ENCODE results near the gene PAQR8.

DNA sequence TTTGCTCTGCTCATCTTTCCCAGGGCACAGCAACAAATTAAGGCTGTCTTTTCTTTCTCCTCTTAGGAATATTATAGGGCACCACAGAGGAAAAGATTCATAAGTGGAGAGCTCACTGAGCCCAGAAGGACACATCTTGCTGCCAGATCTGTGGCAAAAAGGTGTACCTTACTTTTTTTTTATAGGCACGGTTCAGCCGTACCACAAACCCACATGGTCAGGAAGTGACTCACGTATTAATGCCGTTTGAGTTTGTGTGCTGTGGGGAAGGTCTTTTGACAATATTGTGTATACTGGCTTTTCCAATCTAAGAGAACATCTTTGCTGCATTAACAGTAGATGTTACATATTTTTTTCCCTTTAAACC lies 28.4 kb downstream of the PAQR8 start:
- TF ChIP-seq EP300 (IDR thresholded peaks at IDR 0.05; ENCODE audit: low read depth) (no peak), POLR2AphosphoS5 (IDR thresholded peaks at IDR 0.05) (peak in 2 of 3 donors; percentile 4 to 24), POLR2A (IDR thresholded peaks at IDR 0.05) (no peak)
- TF ChIP-seq, protein P1, sequence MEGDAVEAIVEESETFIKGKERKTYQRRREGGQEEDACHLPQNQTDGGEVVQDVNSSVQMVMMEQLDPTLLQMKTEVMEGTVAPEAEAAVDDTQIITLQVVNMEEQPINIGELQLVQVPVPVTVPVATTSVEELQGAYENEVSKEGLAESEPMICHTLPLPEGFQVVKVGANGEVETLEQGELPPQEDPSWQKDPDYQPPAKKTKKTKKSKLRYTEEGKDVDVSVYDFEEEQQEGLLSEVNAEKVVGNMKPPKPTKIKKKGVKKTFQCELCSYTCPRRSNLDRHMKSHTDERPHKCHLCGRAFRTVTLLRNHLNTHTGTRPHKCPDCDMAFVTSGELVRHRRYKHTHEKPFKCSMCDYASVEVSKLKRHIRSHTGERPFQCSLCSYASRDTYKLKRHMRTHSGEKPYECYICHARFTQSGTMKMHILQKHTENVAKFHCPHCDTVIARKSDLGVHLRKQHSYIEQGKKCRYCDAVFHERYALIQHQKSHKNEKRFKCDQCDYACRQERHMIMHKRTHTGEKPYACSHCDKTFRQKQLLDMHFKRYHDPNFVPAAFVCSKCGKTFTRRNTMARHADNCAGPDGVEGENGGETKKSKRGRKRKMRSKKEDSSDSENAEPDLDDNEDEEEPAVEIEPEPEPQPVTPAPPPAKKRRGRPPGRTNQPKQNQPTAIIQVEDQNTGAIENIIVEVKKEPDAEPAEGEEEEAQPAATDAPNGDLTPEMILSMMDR (IDR thresholded peaks at IDR 0.05): no peak

Measured in transverse colon (tissue), 4 donors.